HG03045 (cell line): ENCODE data around the gene SAXO1.

Experiments
- ATAC-seq: cut with Tn5 transposase; IDR thresholded peaks from one replicate; pipeline ENCODE4 v1.9.1; 2021; ENCODE audit warnings: mild to moderate bottlenecking, moderate library complexity; ENCODE audit not compliant: unreplicated experiment

Gene SAXO1

DNA sequence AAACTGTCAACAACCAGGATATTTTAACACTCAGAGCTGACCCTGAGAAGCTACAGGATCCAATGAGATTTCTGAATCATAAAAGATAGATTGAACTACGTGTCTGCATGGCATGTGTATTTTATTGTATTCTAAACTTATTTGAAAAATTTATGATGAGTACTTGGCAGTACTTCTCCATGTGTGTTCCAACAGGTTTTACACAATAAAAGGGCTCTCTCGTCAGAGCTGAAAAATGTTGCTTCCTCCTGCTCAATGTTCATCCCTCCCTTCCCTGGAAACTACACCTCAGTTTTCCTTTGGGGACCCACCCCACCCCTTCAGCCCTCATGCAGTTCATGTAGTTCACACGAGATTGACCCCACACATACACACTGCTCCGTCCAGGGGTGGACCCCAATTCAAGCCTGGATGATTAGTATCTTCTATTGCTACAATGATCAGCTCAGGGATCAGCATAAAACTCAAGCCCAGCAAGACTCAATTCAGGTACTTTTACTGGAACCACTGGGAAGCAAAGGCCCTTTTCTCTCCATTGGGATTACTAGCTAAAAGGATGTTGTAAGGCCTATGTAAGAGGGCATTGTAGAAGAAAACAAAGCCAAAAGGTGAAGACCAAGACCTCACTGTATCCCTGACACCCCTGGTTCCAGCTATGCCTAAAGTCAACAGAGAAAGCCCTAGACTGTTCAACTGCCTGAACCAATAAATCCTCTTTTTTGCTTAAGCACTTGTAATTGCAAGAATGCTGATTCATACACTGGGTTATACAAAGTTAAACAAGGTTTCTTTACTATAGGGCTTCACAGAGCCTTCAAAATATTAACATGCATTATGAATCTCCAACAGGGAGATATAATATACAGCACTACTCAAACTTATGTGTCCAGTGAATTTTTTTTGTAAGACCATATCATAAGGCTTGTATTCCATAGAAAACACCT lies 112.6 kb downstream of the SAXO1 start:
- no peak for ATAC-seq

DNA sequence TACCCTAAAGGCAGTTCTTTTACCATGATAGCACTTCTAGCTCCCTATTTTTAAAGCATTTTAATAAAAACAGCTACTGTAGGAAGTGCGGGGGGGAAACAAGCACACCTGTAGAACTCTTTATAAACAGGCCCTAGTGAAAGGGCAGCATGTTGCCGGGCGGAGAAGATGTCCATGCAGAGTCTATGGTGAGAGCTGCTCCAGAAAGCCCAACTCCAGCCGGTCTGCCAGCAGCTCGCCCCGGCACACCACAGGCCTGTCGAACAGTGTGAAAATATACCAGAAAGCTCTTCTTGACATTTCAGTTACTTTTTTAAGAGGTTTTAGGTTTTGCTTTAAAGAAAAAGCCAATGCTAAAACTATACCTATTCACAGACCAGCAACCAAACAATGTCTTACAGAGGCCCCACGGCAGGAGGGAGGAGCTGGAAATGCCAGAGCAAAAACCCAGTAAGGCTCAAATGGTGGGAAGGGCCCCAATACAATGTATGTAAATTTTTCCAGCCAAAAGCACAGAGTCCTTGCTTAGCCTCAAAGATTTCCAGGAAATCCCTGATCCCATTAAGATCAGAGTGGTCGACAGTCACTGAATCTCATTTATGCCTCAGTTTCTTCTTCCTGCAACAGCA lies 121.2 kb downstream of the SAXO1 start:
- ATAC-seq, result no peak

DNA sequence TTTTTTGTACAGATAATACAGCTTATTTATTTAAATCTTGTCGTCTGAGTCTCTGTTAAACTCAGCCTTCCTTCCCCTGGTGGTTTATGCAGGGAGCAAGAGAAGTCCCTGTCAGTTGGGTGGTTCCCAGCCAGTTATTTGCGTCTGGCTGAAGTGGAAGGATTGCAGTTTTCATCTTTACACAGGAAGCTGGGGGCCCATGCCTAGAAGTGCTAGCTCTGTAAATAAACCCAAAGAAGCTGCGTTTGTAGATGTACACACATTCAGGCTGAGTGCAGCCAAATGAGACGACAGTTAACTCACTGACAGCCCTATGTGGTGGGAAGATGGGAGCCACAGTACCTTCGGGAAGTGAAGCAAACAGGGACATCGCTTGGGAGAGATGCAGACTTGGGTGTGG lies 122.1 kb downstream of the SAXO1 start:
- ATAC-seq, result no peak

DNA sequence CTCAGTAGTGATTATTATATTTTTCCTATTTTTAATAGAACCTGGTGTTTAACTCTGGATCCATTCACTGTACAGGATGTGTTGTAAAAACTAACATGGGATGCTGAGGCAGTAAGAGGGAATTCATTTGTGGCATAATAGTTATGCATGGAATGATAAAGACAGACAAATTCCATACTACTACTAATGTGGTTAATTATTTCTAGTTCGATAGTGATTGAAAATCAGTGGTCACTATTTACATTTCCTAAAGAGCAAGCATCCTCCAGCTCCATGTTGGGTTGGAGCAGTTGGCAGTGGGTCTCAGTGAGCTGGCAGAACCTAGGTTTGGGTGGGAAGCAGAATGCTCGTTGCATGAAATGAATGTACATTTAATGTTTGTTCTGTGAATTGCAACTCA lies 122.6 kb downstream of the SAXO1 start:
- ATAC-seq, result no peak

DNA sequence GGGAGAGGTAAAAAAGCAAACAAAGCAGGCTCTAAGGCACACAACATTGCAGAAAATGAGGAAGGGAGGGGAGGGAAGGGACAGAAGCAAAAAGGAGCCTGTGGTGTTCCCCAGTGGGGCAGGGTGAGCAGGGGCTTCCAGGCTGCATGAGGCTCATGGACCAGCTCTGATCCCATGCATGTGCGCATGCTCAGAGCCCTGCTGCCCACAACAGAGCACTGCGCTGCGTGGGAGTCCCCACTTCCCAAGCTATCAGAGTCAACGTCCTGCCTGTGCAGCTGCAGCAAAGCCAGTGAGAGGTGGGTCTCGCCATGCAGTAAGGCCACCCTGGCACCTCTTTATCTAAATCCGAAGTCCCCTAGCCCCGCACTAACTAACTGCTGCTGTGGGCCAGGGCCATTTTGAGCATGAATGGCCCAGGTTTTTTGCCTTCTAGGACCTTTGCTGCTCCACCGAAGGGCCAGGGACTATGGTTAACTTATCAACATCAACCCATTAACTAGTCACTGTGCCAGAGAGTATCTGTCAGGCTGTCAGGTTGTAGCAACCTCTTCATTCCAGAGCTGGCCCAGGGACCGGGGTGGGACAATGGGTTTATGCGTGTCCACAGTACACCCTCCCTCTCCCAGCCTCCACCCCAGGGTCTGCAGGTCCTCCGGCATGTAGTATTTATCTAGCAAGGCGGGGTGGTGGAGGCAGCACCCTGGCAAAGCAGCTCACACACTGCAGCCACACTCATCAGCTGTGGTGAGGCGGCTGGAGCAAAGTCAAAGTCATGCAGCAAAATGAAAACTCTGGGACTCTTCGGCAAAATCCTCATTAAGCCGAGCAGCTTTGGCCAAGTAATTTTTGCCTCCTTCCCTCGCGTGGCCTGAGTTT lies 123.6 kb downstream of the SAXO1 start:
- no peak for ATAC-seq

DNA sequence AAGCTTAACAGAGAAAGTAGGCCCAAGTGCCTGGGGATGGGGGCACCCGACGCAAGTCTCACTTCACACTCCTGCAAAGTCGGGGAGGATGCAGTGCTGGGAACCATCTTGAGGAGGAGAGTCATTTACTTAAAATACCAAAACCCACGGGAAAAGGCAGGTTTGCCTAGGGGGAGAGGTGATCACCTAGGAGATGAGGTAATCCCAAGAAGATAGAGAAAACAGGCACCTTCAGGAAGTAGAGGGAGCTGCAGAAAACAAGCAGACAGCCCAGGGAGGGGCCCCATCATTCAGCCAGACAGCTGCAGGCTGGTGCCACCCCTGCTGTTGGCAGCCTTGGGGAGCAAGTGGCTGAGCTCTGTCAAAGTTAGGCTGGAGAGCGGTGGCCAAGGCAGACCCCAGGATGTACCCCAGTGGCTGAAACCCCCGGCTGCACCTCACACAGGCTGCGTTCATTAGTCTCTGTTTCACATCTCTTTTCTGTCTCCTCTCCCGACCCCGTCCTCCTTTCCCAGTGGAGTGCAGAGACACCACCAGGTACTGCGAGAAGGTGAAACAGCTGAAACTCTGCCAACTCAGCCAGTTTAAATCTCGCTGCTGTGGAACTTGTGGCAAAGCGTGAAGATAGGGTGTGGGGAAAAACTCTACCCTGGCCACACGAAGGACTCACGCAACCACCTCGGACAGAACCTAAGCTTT lies 124.9 kb downstream of the SAXO1 start:
- no peak for ATAC-seq

DNA sequence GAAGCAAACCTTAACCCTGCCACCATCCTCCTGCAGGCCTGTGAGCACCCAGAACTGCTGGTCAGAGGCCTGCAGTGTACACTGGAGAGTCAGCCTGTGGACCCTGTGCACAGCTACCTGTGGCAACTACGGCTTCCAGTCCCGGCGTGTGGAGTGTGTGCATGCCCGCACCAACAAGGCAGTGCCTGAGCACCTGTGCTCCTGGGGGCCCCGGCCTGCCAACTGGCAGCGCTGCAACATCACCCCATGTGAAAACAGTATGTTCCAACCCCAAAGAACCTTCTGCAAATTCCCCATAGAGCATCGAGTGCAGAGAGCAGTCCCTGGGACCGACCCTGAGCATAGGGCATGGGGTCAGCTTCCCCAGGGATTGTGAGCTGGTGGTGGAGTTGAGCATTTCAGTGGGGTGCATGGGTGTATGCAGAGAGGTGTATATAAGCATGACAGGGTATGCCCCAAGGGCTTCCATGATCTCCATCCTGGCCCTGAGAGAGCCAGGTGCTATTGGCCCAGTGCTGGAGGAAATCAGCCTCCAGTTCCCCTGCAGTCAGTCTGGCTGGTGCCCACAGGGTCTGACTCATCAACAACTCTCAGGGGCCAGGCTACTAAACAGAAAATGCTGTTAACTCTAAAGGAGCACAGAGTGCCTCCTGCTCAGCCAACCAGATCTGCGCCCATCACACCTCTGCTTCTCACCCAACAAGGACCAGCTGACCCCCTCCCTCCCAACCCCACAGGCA lies 126.2 kb downstream of the SAXO1 start:
- no peak for ATAC-seq

DNA sequence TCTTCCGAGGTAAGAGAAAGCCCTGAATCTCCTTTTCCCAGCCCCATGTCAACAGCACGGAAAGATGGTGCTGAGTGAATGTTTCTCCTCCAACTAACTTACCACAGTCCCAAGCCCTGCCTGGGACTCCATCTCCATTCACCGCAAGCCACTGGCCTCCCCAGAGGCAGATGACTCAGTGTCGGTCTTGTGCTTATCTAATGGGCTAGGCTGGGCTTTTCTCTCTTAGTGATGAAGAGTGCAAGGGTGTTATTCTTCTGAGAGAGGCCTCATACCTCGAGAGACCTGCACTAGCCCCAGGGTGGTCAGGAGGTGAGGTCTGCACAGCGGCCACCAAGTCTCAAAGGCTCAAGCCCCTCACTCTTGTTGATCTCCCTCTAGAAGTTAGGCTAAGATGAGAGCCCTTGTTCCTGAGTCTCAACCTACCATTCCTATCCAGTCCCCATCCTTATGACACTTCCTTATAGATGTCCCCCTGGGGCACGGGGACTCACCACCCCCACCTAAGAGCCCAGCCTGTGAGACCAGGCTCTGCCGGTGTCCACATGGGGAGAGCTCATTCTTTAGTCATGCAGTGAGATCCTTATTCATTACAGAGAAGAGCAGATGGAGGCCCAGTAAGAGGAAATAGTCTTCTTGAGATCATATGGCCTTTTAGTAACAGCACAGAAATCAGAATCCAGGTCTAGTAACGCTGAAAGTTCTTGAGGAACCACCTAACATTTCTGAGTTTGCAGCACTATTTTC lies 127.0 kb downstream of the SAXO1 start:
- ATAC-seq, result no peak

DNA sequence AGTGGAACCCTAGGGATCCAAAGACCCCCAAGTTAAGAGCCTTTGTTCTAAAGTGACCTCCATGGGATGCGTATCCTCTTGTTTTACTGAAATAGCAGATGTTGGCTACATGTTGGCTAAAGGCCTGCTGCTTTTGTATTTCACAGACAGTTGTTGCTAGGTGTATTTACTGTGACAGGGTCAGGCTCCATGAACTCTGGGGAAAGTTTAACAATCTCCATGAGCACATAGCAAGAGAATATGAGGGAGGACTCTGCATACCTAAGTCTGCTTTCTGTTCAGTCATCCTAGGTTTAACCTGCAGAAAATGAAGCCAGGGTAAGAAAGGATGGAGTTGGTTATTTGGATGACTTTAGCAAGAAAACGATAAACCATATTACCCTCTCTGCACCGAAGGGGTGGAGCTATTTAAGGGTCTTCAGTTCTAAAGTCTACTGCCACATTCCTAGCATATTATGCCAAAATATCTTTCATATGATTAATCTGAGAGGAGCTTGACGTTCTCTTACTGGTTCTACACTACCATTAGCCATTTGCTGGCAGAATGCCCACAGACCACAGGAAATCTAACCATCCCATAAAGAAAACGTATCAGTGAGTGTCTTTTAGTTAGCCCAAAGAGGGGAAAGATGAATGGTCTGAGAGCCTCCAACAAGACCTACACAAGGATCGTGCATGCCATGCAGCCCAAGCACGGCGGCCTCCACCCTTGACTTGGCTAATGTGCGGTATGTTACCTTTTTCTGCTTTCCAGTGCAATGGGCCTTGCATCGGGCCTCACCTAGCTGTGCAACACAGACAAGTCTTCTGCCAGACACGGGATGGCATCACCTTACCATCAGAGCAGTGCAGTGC lies 127.8 kb downstream of the SAXO1 start:
- no peak for ATAC-seq

DNA sequence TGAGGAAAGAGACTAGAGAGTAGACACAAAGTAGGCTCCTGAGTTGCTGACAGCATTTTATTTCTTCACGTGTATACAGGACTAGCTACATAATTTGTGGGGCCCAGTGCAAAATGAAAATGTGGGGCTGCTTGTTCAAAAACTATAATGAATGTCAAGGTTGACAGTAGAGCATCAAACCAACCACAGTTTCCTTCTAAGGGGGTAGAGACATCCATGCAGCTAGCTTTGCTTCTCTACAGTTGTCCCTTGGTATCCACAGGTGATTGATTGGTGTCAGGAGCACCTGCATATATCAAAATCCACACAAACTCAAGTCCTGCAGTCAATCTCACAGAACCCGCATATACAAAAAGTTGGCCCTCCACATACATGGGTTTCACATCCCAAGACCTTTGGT lies 129.6 kb downstream of the SAXO1 start:
- no peak for ATAC-seq

DNA sequence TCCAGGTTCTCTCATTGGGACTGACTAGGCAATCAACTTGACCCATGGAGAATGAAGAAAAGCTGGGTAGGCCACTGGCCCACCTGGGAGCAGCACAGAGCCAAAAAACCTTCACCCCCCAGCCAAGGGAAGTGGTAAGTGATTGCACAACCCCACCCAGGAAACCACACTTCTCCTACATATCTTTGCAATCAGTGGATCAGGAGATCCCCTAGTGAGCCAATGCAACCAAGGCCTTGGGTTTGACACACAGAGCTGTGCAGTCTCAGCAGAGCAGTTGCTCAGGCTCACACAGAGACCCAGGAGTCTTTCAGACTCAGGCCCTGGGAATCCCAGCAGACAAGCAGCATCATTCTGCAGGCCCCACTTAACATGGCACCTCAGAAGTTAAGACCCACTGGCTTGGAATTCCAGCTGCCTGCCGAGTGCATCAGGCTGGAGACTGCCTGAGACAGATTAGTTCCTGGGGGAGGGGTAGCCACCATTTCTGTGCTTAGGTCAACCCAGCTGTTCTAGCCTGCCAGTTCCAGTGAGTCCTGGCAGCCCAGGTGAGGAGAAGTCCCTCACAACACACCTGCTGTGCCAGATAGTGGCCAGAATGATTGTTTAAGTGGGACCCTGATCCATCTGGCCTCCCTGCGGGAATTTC lies 136.4 kb downstream of the SAXO1 start:
- no peak for ATAC-seq

DNA sequence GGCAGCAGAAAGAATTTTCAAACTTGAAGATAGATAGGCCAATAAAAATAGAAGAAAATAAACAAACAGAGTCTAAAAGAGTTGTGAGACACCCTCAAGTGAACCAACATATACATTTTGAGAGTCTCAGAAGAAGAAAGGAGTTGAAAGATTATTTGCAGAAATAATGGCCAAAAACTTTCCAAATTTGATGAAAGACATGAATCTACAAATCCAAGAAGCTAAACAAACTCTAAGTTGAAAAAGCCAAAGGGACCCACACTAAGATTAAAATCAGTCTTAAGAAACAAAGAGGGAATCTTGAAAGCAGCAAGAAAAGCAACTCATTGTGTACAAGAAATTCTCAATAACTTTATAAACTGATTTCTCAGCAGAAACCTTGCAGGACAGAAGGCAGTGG lies 137.0 kb downstream of the SAXO1 start:
- ATAC-seq, result no peak

DNA sequence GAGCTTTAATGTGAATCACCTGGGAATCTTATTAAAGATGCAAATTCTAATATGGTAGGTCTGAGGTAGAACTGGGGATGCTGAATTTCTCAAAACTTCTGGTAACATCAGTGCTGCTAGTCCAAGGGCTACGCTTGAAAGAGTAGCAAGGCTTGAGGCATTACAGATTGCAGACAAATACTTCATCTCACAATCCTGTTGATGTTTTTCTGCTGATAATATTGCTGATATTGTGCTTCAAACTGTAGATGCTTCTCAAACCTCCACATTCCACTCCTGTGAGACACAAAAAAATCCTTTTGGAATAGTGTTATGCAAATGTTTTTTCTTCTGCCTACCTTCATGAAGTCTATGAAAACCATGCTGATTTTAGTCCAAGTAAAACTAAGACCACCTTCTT lies 139.5 kb downstream of the SAXO1 start:
- no peak for ATAC-seq

DNA sequence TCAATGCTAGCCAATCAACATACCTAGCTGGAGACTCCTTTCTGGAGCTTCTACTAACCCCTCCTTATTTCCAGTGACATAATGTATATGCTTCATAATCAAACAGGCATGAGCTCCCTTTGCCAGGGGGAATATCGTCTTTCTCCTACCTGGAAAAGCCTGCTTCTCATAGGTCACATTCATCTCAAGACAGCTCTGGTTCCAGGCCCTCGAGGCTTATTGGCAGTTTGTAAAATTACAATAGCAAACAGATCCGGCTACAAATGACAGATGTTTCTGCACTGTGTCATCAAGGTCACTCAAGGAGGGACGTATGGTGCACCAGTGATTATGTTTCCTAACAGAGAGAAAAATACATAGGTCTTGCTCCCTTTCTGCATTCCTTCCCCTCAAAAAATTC lies 140.0 kb downstream of the SAXO1 start:
- ATAC-seq, result no peak

DNA sequence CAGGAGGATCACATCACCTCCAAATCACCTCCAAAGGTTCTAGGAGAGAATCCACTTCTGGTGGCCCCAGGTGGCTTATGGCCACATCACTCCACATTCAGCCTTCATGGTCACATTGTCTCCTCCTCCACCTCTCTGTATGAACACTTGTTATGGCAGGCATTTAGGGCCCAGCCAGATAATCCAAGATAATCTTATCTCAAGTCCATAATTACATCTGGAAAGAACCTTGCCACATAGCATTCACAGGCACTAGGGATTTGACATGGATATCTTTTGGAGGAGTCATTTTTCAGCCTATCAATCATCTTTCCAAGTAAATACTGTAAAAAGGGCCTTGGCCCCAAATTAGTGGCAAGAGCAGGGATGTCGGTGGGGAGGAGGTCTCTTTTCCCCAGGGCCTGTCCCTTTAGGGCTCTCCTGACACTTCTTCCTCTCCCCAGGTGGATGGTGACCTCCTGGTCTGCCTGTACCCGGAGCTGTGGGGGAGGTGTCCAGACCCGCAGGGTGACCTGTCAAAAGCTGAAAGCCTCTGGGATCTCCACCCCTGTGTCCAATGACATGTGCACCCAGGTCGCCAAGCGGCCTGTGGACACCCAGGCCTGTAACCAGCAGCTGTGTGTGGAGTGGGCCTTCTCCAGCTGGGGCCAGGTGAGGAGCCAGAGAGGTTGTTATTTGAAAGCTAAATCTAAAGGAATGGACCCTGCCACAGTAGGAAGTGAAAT lies 140.9 kb downstream of the SAXO1 start:
- ATAC-seq, result no peak

DNA sequence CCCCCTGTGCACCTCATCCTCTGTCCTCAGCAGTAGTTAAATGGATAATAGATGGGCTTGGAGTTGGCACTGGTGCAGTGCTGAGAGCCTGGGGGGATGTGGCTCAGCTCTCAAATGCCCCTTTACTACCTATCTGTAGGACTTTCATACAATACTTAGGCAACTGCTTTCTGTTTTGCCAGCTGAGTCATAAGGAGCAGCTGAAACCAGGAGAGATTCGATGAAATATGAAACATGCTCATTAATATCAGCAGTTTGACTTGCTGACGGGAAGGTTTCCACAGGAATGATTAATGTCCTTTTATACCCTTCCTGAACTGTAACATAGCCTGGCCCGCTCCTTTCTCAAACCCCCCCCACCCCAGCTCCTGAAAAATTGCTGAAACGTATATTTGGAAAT lies 142.6 kb downstream of the SAXO1 start:
- peak; percentile 71 for ATAC-seq

DNA sequence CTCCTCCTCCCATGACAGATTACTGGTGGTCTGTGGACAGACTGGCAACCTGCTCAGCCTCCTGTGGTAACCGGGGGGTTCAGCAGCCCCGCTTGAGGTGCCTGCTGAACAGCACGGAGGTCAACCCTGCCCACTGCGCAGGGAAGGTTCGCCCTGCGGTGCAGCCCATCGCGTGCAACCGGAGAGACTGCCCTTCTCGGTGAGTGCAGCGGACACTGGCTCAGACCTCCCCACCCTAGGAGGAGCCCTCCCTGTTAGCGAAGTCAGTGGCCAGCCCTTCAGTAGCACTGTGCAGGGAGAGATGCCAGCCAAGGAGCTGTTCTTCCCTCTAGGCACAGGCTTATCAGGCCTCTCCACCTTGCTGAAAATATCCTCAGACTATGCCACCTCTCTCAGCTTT lies 143.5 kb downstream of the SAXO1 start:
- ATAC-seq, result no peak
